Medulla oblongata (tissue), 1 donor: ENCODE results near the gene NME1.
"Not testable (repeated sequence)": the region's sequence is repeated elsewhere in the genome, so short reads cannot be mapped to it uniquely, and the experiment has no call there.

Experiments
- DNase-seq: peaks from one replicate; pipeline ENCODE4 v3.0.0-alpha.2; 2015; ENCODE audit errors: extremely low spot score

NME1 gene

DNA sequence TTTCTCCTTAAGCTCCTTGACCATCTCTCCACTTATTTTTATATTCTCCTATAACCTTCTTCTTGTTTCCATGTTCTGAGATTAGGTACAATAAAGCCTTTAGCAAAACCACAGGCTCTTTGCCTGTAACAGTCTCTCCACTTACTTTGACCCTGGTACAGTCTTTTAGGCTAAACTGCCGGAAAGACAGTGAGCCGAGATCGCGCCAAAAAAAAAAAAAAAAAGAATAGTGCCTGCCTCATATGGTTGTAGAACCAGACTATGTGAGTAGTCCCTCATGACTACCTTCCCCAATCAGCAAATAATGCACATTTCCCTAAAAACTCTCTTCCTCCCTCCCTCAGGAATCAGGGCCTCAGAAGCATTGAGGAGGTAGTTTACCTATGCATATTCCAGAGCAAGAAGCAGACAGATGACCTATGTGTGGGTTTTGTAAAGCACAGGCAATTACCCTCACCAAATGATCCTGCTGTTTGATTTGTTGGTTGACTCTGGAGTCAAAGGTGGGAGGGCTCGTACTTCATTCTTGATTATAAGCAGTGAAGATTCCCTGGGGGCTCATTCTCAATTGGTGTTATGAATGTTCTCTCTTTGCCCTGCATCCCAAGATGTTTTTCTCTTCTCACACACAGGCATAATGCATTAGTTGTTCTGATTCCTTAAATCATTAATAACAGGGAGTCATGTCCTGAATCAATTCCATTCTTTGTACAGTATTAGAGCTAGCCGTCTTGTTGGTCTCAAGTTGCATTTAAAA lies 8.9 kb upstream of the NME1 start:
- DNase-seq = no peak

DNA sequence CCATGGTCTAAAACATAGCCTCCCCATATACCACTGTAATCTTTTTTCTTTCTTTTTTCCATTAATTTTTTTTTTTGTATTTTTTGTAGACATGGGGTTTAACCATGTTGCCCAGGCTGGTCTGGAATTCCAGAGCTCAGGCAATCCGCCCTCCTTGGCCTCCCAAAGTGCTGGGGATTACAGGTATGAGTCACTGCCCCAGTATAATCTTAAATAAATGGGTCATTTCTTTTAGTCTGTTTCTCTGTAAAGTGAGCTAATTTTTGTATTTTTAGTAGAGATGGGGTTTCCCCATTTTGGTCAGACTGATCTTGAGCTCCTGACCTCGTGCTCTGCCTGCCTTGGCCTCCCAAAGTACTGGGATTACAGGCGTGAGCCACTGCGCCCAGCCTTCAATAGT lies 5.7 kb upstream of the NME1 start:
- no peak for DNase-seq

GRCh38 chr17:51149163-51149562 lies 4.2 kb upstream of the NME1 start:
- DNase-seq = no peak

DNA sequence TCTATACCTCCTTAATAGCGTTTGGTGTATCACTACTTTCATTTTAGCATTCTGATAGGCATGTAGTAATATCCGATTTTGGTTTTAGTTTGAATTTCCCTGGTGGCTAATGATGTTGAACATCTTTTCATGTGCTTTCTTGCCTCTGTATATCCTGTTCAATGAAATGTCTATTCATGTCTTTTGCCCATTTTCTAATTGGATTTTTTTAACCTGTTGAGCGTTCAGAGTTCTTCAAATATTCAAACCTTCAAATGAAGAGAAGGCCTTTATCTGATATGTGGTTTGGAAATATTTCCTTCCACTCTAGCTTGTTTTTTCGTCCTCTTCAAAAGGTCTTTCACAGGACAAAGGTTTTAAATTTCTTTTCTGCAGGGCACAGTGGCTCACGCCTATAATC lies 2.4 kb upstream of the NME1 start:
- DNase-seq = no peak

GRCh38 chr17:51152766-51153209 lies 571 bp upstream of the NME1 start:
- DNase-seq = no peak

GRCh38 chr17:51154176-51154575 lies 817 bp downstream of the NME1 start:
- DNase-seq = peak; percentile 12

DNA sequence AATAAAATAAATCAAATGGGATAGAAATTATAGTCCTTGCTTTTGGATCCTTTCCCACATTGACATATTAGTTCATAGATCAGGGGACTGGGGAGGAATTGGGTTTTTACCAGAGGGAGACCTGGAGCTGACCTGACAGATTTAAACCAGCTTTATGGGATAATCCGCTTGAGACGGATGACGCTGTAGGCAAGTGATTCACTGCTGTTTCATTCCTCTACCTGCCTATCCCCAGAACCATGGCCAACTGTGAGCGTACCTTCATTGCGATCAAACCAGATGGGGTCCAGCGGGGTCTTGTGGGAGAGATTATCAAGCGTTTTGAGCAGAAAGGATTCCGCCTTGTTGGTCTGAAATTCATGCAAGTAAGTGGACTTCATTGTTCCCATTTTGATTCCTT lies 2.1 kb downstream of the NME1 start:
- DNase-seq = no peak

- no peak for DNase-seq
Observed at GRCh38 chr17:51159604-51160003, 6.2 kb downstream of the NME1 start.

DNA sequence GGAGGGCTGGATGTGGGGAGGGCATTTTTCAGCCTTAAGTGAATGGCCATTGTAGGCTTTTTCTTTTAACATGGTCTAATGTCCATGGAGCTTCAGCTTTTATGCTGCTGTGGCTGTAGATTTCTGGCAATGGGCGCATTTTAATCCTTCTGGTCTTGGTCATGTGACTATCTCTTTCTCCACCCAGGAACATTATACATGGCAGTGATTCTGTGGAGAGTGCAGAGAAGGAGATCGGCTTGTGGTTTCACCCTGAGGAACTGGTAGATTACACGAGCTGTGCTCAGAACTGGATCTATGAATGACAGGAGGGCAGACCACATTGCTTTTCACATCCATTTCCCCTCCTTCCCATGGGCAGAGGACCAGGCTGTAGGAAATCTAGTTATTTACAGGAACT lies 8.2 kb downstream of the NME1 start:
- no peak for DNase-seq

- no peak for DNase-seq
Observed at GRCh38 chr17:51164911-51165679, 11.7 kb downstream of the NME1 start.

DNA sequence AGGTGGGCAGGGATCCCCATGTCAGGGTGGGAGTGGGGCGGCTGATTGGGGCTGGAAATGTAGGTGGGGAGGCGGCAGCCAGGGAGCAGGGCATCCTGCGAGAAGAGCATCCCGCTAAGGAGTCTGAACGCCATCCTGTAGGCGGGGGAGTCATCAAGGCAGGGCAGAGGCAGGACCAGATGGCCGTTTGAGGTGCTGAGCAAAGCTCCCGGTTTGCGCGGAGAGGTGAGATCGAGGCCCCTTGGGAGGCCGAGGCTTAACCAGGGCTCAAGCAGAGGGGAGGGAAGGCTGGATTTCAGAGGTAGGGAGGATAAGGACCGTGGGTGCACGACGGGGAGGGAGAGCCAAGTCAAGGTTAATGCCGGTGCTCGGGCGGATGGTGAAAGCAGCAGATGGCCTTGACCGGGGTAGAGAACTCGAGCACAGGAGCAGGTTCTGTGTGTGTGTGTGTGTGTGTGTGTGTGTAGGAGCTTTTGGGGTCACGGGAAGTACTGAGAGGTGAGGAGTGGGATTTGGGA lies 12.4 kb downstream of the NME1 start:
- no peak for DNase-seq

GRCh38 chr17:51166198-51166986 lies 13.0 kb downstream of the NME1 start, which contains the start of gene NME2:
Gene NME2, plus strand, starts transcription at chr17:51166411. Its CDS starts 420 bp downstream, at chr17:51166831.
- peak; percentile 86 for DNase-seq

GRCh38 chr17:51166987-51167931 lies 13.9 kb downstream of the NME1 start:
- DNase-seq = peak; percentile 34

GRCh38 chr17:51169340-51169739 lies 16.0 kb downstream of the NME1 start:
- DNase-seq = no peak

DNA sequence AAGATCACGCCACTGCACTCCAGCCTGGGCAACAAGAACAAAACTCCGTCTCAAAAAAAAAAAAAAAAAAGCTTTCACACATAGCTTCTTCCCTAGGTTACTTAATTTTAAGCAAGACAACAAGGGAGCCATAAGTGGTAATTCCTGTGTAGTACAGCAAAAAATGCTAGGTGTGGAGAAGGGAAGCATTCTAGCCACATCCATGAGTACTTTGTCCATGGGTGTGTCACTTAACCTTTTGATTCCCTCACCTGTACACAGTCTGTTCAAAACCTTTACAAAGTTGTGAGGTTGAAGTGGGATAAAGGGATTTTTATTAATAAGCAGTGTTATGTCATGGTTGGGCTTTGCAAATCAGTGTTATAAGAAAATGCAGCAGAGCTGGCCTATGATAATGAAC lies 17.4 kb downstream of the NME1 start:
- DNase-seq = no peak

- DNase-seq = not testable (repeated sequence)
Observed at GRCh38 chr17:51172030-51172429, 18.7 kb downstream of the NME1 start.

DNA sequence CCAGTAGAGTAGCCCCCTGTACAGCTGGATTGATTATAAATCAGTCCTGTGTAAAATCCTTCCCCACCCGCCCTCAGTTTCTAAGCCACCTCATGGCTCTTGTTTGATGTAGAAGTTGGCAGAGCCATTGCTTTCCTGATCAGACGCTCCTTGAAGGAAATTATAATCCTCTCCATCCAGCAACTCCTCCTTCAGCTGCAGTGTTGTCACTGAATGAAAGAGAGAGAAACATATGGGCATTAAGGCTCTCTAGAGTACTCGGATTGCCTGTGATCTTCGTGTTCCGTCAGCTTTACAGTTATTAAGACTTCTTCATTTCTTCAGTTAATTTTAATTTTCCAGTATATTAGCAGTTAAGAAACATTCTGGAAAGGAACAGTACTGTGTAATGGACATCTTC lies 27.1 kb downstream of the NME1 start:
- DNase-seq = no peak

DNA sequence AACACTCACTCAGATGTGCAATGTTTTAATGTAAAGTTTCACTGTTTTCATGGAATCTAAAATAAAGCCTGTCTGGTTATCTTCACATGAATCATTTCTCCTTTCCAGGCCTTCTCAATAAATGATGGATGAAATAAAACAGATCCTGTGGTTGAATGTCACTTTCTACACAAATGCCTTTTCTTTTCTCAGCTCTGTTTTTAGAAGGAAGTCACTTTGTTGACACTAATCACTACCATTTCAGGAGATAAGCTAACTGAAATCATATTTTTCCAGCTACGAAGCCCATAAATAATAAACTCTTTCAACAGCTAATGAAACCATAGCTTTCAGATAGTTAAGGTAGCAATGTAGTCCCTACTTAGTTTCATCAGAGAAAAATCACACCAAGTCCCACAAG lies 30.8 kb downstream of the NME1 start:
- DNase-seq = no peak

GRCh38 chr17:51185763-51186332 lies 32.5 kb downstream of the NME1 start:
- no peak for DNase-seq

DNA sequence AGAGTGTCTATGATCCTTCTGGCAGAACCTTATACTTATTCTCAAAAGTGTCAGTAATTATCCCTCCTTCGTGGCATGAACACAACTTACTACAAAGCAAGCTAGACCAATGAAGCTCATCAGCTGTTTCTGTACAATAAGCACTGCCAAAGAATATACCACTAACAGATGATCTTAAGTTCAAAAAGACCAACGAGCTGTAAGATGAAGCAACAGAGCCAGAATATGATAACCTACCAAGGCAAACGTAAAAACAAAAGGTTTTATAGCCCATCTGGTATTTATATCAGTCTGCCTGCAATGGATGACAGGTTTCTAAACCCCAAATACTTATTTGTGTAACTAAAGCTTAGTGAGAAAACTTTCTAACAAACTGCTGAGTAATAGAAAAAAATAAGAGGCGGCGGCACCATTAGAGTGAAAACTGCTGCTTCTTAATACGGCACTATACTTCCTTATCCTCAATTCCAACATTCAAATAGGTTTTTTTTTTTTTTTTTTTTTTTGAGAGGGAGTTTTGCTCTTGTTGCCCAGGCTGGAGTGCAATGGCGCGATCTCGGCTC lies 35.0 kb downstream of the NME1 start:
- DNase-seq = no peak
